Right lobe of liver (tissue), 6 donors: ENCODE data around the gene DPY19L1. TPM values are rescaled to one million over a fixed set of nuclear protein-coding genes. Genes with fewer than 3 reads are reported as not detected.
"Not testable (repeated sequence)": the region's sequence is repeated elsewhere in the genome, so short reads cannot be mapped to it uniquely, and the experiment has no call there.

Experiments used
- ATAC-seq, 4 donors: fragments of 200-7000 bp; cut with Tn5 transposase; one replicate each; pipeline ENCODE4 v1.9.1; 2020; ENCODE audit warnings: mild to moderate bottlenecking in 4 of 4, moderate library complexity in 4 of 4
- DNase-seq, 3 donors: peaks; one replicate each; pipeline ENCODE4 v3.0.0-alpha.2; 2020
- H3K27ac ChIP-seq, 3 donors: fragments of 200-600 bp; one replicate each; pipeline ENCODE4 v1.8.0; 2022
- H3K27me3 ChIP-seq, 2 donors: fragments of 200-600 bp; one replicate each; pipeline ENCODE4 v1.8.0; 2022
- H3K36me3 ChIP-seq, 4 donors: fragments of 200-600 bp; sonication (generic) in 1 of 4; one replicate each; pipeline versions ENCODE4 v1.5.1 to v1.8.0; 2017 to 2022; ENCODE audit warnings: control low read depth in 1 of 4
- H3K4me1 ChIP-seq, 4 donors: fragments of 200-600 bp; sonication (generic) in 1 of 4; one replicate each; pipeline versions ENCODE4 v1.5.1 to v1.8.0; 2017 to 2022; ENCODE audit warnings: control low read depth in 1 of 4
- H3K4me3 ChIP-seq, 3 donors: fragments of 200-600 bp; one replicate each; pipeline ENCODE4 v1.8.0; 2022
- H3K9me3 ChIP-seq, 4 donors: fragments of 200-600 bp; sonication (generic) in 1 of 4; one replicate each; pipeline versions ENCODE4 v1.5.1 to v1.8.0; 2017 to 2022; ENCODE audit warnings: control low read depth in 1 of 4
- POLR2A ChIP-seq: fragments of 450-650 bp; IDR thresholded peaks from one replicate; pipeline ENCODE4 v1.6.1; 2017; ENCODE audit warnings: antibody characterized with exemption, mild to moderate bottlenecking
- WGBS: methylation state at CpG from one replicate; pipeline ENCODE4 v1.1.6; 2018; ENCODE audit warnings: low coverage, low lambda C conversion rate; ENCODE audit not compliant: insufficient coverage; ENCODE audit errors: missing lambda C conversion rate; 5-methylcytosine and 5-hydroxymethylcytosine counted together
- intact Hi-C, 2 donors: fragments of 100-400 bp; cut with DNase I; formaldehyde crosslinking; loops; one replicate each; pipeline versions ENCODE4 v1.11.2 to v1.14.1; 2022
- total RNA-seq, 6 experiments: library from RNA; depleted of rRNA in 2 of 6; stranded (reverse); fragments of >200 nt in 2 of 6; fragmentation: NEBNext Ultra II Directional in 3 of 6; extraction: Animal tissue kit (Norgen Biotek cat#: 25700) in 3 of 6; gene quantifications; one replicate each; pipeline versions ENCODE4 v1.1.0 to v1.2.4, GENCODE V29; 2016 to 2023
- TF ChIP-seq, protein P1 (sequence below), 4 donors: fragments of 200-600 bp in 3 of 4; fragments of 450-650 bp in 1 of 4; IDR thresholded peaks; one replicate each; pipeline versions ENCODE4 v1.5.1 to v1.8.0; 2016 to 2022; ENCODE audit warnings: antibody characterized with exemption in 4 of 4, mild to moderate bottlenecking in 2 of 4
- donor health status: DM: no; HTN: yes; CAD: no.
- donor health status: DM: no; HTN: no; CAD: no.
- donor health status: DM: no; HTN: no; CAD: no.
- donor health status: DM: no; HTN: yes; CAD: no.
- donor health status: DM: no; HTN: yes; CAD: no.

The DPY19L1 gene
- total RNA-seq, 6 experiments from 2014 or later: 14.2 to 23.4 (median 17.3) TPM

DNA sequence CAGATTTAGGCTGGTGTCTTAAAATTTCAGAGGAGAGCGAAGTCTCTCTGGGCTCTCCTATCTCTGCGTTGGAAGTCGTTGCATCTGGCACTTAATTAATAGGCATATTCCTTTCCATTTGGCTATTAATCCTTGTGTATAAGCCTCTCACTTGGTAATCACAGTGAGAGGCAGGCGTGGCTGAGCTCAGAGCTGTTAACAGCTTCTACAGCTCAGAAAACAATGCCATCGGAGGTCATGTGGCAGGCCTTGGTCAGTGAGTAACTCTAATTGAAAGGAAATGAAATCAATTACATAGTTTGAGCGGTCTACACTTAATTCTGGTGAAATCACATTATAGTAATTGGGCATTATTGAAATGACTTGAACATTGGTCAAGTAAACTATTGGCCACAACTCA, 135.1 kb downstream of the DPY19L1 start:
- no peaks in the 10 kb centered on the region for H3K4me1 ChIP-seq
- TF ChIP-seq POLR2A: no peak
- TF ChIP-seq, protein P1, sequence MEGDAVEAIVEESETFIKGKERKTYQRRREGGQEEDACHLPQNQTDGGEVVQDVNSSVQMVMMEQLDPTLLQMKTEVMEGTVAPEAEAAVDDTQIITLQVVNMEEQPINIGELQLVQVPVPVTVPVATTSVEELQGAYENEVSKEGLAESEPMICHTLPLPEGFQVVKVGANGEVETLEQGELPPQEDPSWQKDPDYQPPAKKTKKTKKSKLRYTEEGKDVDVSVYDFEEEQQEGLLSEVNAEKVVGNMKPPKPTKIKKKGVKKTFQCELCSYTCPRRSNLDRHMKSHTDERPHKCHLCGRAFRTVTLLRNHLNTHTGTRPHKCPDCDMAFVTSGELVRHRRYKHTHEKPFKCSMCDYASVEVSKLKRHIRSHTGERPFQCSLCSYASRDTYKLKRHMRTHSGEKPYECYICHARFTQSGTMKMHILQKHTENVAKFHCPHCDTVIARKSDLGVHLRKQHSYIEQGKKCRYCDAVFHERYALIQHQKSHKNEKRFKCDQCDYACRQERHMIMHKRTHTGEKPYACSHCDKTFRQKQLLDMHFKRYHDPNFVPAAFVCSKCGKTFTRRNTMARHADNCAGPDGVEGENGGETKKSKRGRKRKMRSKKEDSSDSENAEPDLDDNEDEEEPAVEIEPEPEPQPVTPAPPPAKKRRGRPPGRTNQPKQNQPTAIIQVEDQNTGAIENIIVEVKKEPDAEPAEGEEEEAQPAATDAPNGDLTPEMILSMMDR (IDR thresholded peaks at IDR 0.05): no peak
- no peaks in the 10 kb centered on the region for H3K9me3 ChIP-seq
- no peaks in the 10 kb centered on the region for H3K36me3 ChIP-seq
- no peak overlapping the region for H3K27ac ChIP-seq
- no peak overlapping the region for H3K4me3 ChIP-seq
- no peaks in the 10 kb centered on the region for H3K27me3 ChIP-seq
- 84% methylated on average over 6 of the region's 6 CpGs for WGBS
- DNase-seq (no peak), ATAC-seq (no peak)
- intact Hi-C loops: no loop called here

DNA sequence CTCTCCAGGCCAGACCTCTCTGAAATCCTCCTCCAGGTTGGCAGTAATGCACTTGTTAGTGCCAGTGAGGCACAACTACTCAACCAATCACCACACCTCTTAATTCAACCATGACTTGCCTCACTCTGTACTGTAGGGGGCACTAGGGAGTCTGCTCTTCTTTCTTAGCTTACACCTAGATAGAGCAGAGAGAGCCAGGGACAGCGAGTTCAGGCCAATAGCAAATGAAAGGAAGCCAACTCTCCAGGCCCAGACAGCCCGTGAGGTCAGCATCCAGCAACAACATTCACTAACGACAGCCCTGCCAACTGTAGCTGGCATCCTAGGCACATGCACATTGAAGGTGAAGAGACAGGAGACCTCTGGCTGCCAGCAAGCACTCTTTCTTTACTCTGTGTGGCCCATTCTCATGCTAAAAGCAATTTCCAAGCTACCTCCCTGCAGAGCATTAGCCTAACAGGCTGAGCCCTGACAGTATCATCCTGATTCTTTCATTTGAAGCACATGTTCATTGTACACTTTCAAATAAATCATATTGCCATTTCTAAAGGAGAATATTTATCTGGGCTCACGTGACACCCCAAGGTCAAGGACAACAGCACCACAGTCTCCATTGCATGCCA, 136.3 kb downstream of the DPY19L1 start:
- H3K27me3 ChIP-seq: no peaks in the 10 kb centered on the region
- TF ChIP-seq POLR2A: no peak
- TF ChIP-seq, protein P1 (IDR thresholded peaks at IDR 0.05): no peak
- ATAC-seq: no peak
- 50% methylated on average over 1 of the region's 4 CpGs for WGBS
- no peak overlapping the region for H3K4me3 ChIP-seq
- no peak for DNase-seq
- H3K36me3 ChIP-seq: no peaks in the 10 kb centered on the region
- H3K27ac ChIP-seq: no peak overlapping the region
- H3K4me1 ChIP-seq: no peaks in the 10 kb centered on the region
- H3K9me3 ChIP-seq: no peaks in the 10 kb centered on the region
- intact Hi-C loops: no loop called here

DNA sequence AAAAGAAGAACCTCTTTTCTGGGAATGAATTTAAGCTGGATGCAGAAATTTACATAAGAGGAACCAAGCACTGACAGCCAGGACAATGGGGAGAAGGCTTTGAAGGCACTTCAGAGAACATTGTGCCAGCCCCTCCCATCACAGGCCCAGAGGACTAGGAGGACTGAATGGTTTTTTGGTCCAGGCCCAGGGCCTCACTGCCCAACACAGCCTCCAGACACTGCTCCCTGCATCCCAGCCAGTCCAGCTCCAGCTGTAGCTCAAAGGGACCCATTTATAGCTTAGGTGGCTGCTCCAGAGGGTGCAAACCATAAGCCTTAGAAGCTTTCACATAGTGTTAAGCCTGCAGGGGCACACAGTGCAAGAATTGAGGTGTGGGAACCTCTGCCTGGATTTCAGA, 142.1 kb downstream of the DPY19L1 start:
- Histone ChIP-seq H3K27ac (no peak overlapping the region), H3K36me3 (no peaks in the 10 kb centered on the region), H3K4me1 (no peaks in the 10 kb centered on the region), H3K27me3 (no peaks in the 10 kb centered on the region), H3K9me3 (no peaks in the 10 kb centered on the region), H3K4me3 (no peak overlapping the region)
- TF ChIP-seq, protein P1 (IDR thresholded peaks at IDR 0.05): no peak
- TF ChIP-seq POLR2A: no peak
- DNase-seq: no peak
- intact Hi-C loops: no loop called here
- no peak for ATAC-seq

DNA sequence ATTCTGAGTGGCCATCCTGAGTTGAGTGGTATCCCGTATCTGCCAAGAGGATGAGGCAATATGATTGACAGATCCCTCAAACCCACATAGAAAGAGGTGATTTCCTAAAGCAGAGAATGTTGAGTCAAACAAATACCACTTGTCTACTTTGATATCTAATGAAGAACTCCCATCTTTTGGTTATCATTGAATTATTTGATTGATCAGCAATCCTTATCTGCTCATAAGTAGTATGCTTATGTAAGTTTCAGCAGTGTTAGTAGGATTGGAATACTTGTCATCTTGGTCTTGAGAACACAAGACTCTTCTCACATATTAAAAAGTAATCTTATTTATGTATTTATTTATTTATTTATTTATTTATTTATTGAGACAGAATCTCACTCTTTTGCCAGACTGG, 147.3 kb downstream of the DPY19L1 start:
- TF ChIP-seq, protein P1 (IDR thresholded peaks at IDR 0.05): no peak
- TF ChIP-seq POLR2A: no peak
- H3K9me3 ChIP-seq: no peaks in the 10 kb centered on the region
- H3K36me3 ChIP-seq: no peaks in the 10 kb centered on the region
- intact Hi-C loops: no loop called here
- H3K27ac ChIP-seq: no peak overlapping the region
- H3K4me3 ChIP-seq: no peak overlapping the region
- no peaks in the 10 kb centered on the region for H3K4me1 ChIP-seq
- ATAC-seq: no peak
- H3K27me3 ChIP-seq: no peaks in the 10 kb centered on the region
- 60% methylated on average over 1 of the region's 1 CpG for WGBS
- DNase-seq: no peak

DNA sequence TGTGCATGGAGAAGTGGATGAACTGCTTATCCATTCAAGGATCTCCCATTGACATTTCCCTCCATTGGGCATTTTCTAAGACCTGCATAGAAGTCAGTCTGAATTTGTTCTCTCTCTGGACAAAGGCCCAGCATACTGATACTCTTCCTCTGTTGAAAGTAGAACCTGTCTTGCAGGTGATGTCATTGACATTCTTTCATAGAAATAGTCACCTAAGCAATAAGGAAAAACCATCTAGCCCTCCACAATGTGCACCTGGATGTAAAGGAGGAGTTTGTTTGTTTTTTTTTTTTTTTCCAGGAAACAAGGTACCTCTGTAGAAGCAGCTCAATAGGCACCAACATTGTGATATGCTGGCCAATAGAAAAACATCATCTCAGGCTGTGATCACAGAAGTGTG, 150.4 kb downstream of the DPY19L1 start:
- TF ChIP-seq, protein P1 (IDR thresholded peaks at IDR 0.05): no peak
- no peak for TF ChIP-seq POLR2A
- intact Hi-C loops: no loop called here

DNA sequence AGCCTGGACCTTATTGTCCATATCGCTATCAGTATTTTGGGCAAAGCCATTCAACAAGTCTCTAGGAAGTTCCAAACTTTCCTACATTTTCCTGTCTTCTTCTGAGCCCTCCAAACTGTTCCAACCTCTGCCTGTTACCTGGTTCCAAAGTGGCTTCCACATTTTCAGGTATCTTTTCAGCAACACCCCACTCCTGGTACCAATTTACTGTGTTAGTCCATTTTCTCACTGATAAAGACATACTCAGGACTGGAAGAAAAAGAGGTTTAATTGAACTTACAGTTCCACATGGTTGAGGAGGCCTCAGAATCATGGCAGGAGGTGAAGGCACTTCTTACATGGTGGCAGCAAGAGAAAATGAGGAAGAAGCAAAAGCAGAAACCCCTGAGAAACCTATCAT, 153.4 kb downstream of the DPY19L1 start:
- H3K9me3 ChIP-seq, H3K4me1 ChIP-seq, H3K27ac ChIP-seq, intact Hi-C loops, H3K36me3 ChIP-seq, DNase-seq, H3K27me3 ChIP-seq, ATAC-seq, H3K4me3 ChIP-seq: not testable (repeated sequence)
- WGBS: 87% methylated on average over 1 of the region's 1 CpG

More for the DNA sequence above, 150.4 kb downstream of the DPY19L1 start:
- Histone ChIP-seq H3K4me3 (no peak overlapping the region), H3K27me3 (no peaks in the 10 kb centered on the region), H3K27ac (no peak overlapping the region), H3K9me3 (no peaks in the 10 kb centered on the region), H3K36me3 (no peaks in the 10 kb centered on the region), H3K4me1 (no peaks in the 10 kb centered on the region)
- DNase-seq (no peak), ATAC-seq (no peak)
